Breast epithelium (tissue), 4 donors: Measurements from ENCODE around the gene ZCCHC14. TPM values are rescaled to one million over a fixed set of nuclear protein-coding genes. Genes with fewer than 3 reads are reported as not detected.

Experiments used
- DNase-seq, 2 donors: peaks; one replicate each; pipeline ENCODE4 v3.0.0-alpha.2; 2019; ENCODE audit warnings: low spot score in 2 of 2
- H3K27ac ChIP-seq, 2 donors: fragments of 200-600 bp; sonication (generic) in 1 of 2; one replicate each; pipeline ENCODE4 v1.5.1; 2016 to 2019; ENCODE audit warnings: mild to moderate bottlenecking in 1 of 2
- H3K27me3 ChIP-seq, 2 donors: fragments of 200-600 bp; sonication (generic) in 1 of 2; one replicate each; pipeline versions ENCODE4 v1.5.1 to v1.6.0; 2017 to 2019; ENCODE audit warnings: control low read depth in 1 of 2, mild to moderate bottlenecking in 1 of 2
- H3K36me3 ChIP-seq: fragments of 200-600 bp; one replicate; pipeline ENCODE4 v1.5.1; 2019
- H3K4me1 ChIP-seq, 2 donors: fragments of 200-600 bp; sonication (generic); one replicate each; pipeline ENCODE4 v1.5.1; 2016 to 2019; ENCODE audit warnings: control low read depth in 1 of 2
- H3K4me3 ChIP-seq, 3 donors: fragments of 200-600 bp; sonication (generic); 1 replicate in 2 of 3; 2 replicates in 1 of 3; pipeline ENCODE4 v1.5.1; 2016 to 2019; ENCODE audit warnings: mild to moderate bottlenecking in 3 of 3, moderate library complexity in 2 of 3
- H3K9me3 ChIP-seq, 2 donors: fragments of 200-600 bp; sonication (generic) in 1 of 2; one replicate each; pipeline ENCODE4 v1.5.1; 2016 to 2019; ENCODE audit warnings: control low read depth in 1 of 2
- POLR2A ChIP-seq: fragments of 450-650 bp; IDR thresholded peaks from one replicate; pipeline ENCODE4 v1.6.1; 2016; ENCODE audit warnings: antibody characterized with exemption, mild to moderate bottlenecking, moderate library complexity
- POLR2AphosphoS5 ChIP-seq, 3 donors: sonication (generic); formaldehyde crosslinking; IDR thresholded peaks; one replicate each; pipeline ENCODE4 v1.6.1; 2017; ENCODE audit warnings: antibody characterized with exemption in 3 of 3
- intact Hi-C: fragments of 100-400 bp; cut with DNase I; formaldehyde crosslinking; loops from one replicate; pipeline ENCODE4 v1.15.1; 2023; ENCODE audit warnings: low total_unique reads
- total RNA-seq, 3 donors: library from RNA; depleted of rRNA; stranded (reverse); fragments of >200 nt; gene quantifications; one replicate each; pipeline ENCODE4 v1.1.0, GENCODE V29; 2016
- TF ChIP-seq, protein P1 (sequence below), 3 donors: fragments of 450-650 bp; IDR thresholded peaks; one replicate each; pipeline ENCODE4 v1.5.1; 2016 to 2017; ENCODE audit warnings: antibody characterized with exemption in 3 of 3, mild to moderate bottlenecking in 3 of 3, moderate library complexity in 3 of 3

The ZCCHC14 gene
- total RNA-seq, 3 donors from 2014 or later: 15.2 to 21.0 (median 18.7) TPM

GRCh38 chr16:87436225-87437172, 56.3 kb downstream of the ZCCHC14 start:
- Histone ChIP-seq H3K27me3 (no peaks in the 10 kb centered on the region), H3K4me3 (peak overlapping the region in 1 of 3 donors; percentile 47), H3K27ac (peak overlapping the region; percentile 45 to 80), H3K9me3 (no peaks in the 10 kb centered on the region), H3K4me1 (no peaks in the 10 kb centered on the region), H3K36me3 (no peaks in the 10 kb centered on the region)
- intact Hi-C loops: no loop called here
- no peak for TF ChIP-seq POLR2AphosphoS5 (IDR thresholded peaks at IDR 0.05)
- TF ChIP-seq, protein P1, sequence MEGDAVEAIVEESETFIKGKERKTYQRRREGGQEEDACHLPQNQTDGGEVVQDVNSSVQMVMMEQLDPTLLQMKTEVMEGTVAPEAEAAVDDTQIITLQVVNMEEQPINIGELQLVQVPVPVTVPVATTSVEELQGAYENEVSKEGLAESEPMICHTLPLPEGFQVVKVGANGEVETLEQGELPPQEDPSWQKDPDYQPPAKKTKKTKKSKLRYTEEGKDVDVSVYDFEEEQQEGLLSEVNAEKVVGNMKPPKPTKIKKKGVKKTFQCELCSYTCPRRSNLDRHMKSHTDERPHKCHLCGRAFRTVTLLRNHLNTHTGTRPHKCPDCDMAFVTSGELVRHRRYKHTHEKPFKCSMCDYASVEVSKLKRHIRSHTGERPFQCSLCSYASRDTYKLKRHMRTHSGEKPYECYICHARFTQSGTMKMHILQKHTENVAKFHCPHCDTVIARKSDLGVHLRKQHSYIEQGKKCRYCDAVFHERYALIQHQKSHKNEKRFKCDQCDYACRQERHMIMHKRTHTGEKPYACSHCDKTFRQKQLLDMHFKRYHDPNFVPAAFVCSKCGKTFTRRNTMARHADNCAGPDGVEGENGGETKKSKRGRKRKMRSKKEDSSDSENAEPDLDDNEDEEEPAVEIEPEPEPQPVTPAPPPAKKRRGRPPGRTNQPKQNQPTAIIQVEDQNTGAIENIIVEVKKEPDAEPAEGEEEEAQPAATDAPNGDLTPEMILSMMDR (IDR thresholded peaks at IDR 0.05): no peak
- TF ChIP-seq POLR2A: no peak
- no peak for DNase-seq

DNA sequence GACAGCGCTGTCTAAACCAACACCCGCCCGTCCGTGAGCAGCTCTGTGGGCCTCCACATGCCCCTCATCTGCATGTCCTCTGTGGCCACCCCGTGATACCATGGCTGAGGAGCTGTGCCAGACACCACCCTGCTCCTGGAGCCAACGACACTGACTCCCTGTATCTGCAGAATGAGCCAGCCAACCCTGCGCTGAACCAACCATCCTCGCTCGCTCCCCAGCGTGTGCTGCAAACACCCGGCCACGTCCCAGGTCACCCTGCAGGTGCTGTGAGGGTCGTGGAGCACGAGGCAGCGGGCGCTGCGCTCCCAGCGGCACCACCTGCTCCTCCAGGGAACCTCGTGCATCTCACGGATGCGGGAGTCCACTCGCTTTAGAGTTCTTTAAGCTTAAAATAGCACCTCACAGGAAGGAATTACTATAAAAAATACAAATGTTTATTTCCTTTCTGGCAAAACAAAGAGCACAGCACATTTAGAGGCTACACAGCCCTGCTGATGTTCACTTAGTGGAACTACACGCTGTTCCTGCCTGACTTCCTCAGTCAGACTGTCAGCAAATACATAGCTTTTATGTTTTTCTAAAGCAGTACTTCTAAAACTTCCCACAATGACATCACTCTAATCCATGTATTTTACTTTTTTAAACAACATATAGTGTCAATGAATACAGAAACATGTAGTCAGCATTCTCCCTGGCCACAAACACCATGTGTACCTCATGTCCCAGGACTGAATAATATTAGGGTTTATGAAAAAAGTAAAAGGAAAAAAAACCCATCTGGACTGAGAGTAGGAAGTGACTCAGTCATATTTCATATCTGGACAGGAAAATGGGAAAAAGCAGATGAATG, 57.2 kb downstream of the ZCCHC14 start:
- no peaks in the 10 kb centered on the region for H3K27me3 ChIP-seq
- peak overlapping the region; percentile 45 to 80 for H3K27ac ChIP-seq
- TF ChIP-seq, protein P1 (IDR thresholded peaks at IDR 0.05): no peak
- TF ChIP-seq POLR2A (no peak), POLR2AphosphoS5 (IDR thresholded peaks at IDR 0.05) (no peak)
- H3K4me3 ChIP-seq: peak overlapping the region in 1 of 3 donors; percentile 47
- intact Hi-C loops: no loop called here
- H3K4me1 ChIP-seq: no peaks in the 10 kb centered on the region
- no peak for DNase-seq
- no peaks in the 10 kb centered on the region for H3K36me3 ChIP-seq
- no peaks in the 10 kb centered on the region for H3K9me3 ChIP-seq

DNA sequence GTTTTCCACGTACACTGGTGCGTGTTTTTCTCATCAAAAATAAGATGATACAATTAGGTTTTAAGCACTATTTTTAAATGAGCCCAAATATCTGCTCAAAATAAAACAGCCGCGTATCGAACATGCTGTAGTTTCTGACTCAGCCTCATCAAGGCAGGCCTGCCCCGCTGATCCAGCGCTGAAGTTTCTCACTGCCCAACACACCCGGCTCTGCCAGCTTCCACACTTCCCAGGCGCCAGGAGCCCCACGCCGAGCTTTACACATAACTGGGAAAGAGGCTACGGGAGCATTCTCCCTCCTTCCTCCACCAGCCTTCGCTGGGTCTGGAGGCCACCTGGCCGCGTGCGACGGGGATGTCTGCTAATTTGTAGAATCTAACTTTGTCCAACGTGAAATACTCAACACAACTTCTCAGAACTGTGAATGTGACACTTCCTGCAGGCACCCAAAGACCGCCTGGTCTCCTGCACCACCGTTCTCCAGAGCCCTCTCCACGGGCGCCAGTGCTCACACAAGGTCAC, 58.6 kb downstream of the ZCCHC14 start:
- Histone ChIP-seq H3K9me3 (no peaks in the 10 kb centered on the region), H3K27ac (no peak overlapping the region), H3K27me3 (no peaks in the 10 kb centered on the region), H3K4me1 (no peaks in the 10 kb centered on the region), H3K4me3 (no peak overlapping the region), H3K36me3 (no peaks in the 10 kb centered on the region)
- TF ChIP-seq POLR2A (no peak), POLR2AphosphoS5 (IDR thresholded peaks at IDR 0.05) (no peak)
- TF ChIP-seq, protein P1 (IDR thresholded peaks at IDR 0.05): no peak
- no peak for DNase-seq
- intact Hi-C loops: no loop called here

DNA sequence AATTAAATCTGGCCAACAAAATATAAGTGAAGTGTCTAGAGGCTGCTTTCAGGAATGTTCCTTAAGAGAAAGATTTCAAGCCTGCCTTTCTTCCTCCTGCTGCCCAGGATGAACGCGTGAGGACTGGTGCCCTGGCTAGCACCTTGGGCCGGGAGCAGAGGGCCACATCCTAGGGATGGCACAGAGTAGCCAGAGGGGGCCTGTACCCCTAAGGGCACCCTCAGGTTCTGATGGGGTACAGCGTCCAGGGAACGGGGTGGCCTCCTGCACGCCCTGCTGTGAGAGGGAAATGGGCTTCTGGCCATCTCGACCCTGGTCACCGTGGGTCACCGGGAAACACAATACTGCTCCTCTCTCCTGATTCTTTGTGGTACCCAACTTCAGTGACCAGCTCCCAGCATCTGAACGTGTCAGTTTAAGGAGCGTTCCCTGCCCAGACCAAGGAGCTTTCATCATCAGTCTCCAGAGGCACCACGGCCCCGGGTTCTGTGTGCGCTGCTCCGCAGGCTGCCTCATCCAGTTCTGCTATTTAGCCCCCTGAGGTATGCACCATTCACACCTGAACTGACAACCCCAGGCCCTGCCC, 60.4 kb downstream of the ZCCHC14 start:
- no peak for DNase-seq
- Histone ChIP-seq H3K4me3 (no peak overlapping the region), H3K27me3 (no peaks in the 10 kb centered on the region), H3K36me3 (no peaks in the 10 kb centered on the region), H3K27ac (no peak overlapping the region), H3K9me3 (no peaks in the 10 kb centered on the region), H3K4me1 (no peaks in the 10 kb centered on the region)
- TF ChIP-seq POLR2A: no peak
- intact Hi-C loops: no loop called here

DNA sequence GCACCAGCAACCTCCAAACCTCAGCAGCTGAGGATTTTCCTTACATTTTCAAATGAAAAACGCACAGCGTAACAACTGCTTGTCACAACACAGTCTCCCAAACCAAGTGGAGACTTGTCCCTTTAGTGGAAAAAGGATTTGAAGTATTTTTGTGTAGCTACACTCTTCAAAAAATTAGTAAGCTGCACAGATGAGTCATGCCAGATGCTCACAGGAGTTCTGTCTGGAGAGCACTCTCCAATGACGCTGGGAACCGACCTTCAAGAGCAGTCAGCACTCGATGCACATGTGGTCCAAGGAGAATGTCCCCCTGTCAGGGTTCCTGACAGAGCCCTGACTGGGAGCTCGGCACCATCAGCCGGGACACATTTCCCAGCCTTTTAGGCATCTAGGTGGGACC, 60.9 kb downstream of the ZCCHC14 start:
- H3K4me1 ChIP-seq: no peaks in the 10 kb centered on the region
- no peak for TF ChIP-seq POLR2AphosphoS5 (IDR thresholded peaks at IDR 0.05)
- no peak for TF ChIP-seq POLR2A
- TF ChIP-seq, protein P1 (IDR thresholded peaks at IDR 0.05): no peak
- no peaks in the 10 kb centered on the region for H3K27me3 ChIP-seq
- H3K9me3 ChIP-seq: no peaks in the 10 kb centered on the region
- H3K27ac ChIP-seq: no peak overlapping the region
- no peak overlapping the region for H3K4me3 ChIP-seq
- intact Hi-C loops: no loop called here
- no peaks in the 10 kb centered on the region for H3K36me3 ChIP-seq
- DNase-seq: no peak
